Measurements from ENCODE around the gene CRYL1.

GRCh38 chr13:20430296-20430695 is 95.4 kb downstream of the CRYL1 start:
- TF ChIP-seq CTCF (IDR thresholded peaks at IDR 0.05; ENCODE audit: insufficient read depth, low read length, poor library complexity, severe bottlenecking) = no peak
- no peak for TF ChIP-seq EZH2phosphoT487 (conservative IDR thresholded peaks at IDR 0.05; ENCODE audit: low read length)

Data from SU-DHL-6 (cell line).